Measurements from ENCODE around the gene CCNE1. TPM values are rescaled to one million over a fixed set of nuclear protein-coding genes. Genes with fewer than 3 reads are reported as not detected.
A peak's percentile ranks its signal among the peaks of the same experiment; 100 is the strongest.

CCNE1 gene
- total RNA-seq, 1 experiment from 2014 or later: 12.0 TPM

DNA sequence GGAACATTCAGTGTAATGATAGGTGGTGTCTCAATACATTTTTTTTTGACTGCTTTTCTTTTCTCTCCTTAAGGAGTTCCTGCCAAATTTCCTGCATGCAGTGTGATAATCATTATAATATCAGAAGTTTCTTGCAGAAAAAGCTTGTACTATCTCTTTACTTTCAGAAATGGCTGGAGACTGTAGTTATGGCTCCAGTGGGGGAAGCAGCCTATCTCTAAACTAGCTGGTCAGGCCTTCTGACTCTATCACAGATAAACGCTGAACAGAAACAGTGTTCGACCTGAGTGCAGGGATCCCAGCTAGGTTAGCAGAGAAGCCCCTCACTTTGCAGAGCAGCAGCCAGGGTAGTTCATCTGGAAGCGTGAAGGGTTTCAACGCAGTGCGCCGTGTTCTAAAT is 1.9 kb downstream of the CCNE1 start:
- ChIA-PET CTCF (no interaction called here), POLR2A (ENCODE audit: low non-redundant PET) (no interaction called here)
- no peaks in the 10 kb centered on the region for H3K9me3 ChIP-seq (ENCODE audit: low read depth, low read length, poor library complexity, severe bottlenecking)

DNA sequence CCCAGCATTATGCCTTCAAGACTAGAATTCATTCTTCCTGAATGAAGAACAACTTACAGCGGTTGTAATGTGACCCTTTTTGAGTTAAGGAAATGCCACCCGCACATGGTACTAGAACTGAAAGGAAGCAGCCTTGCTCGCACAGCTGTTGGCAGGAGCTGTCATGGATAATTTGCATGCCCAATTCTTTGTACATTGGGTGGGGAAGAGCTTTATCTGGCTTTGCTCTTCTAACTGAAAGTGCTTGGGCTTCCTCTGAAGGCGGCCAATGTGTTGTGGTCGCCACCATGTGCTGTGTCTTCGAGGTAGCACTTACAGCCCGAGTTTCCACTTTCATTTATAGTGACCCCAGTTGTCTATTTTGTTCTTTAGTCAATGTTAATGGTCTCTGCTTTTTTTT is 3.4 kb downstream of the CCNE1 start:
- intact Hi-C loops (cut with micrococcal nuclease; ENCODE audit: unreplicated experiment): no loop called here
- no TSS peak for BruUV-seq (replicated peaks)
- no peak overlapping the region for H3K4me3 ChIP-seq (ENCODE audit: low read depth, low read length, poor library complexity, severe bottlenecking)
- H3K27me3 ChIP-seq (replicated peaks; ENCODE audit: insufficient read depth, low read depth, low read length, poor library complexity): no peaks in the 10 kb centered on the region
- H3K9me3 ChIP-seq (ENCODE audit: low read depth, low read length, poor library complexity, severe bottlenecking): no peaks in the 10 kb centered on the region
- CTCF ChIA-PET: no interaction called here
- H3K4me1 ChIP-seq (ENCODE audit: insufficient read depth, low read length, poor library complexity, severe bottlenecking): no peaks in the 10 kb centered on the region
- POLR2A ChIA-PET (ENCODE audit: low non-redundant PET): interaction anchor here (0.6 kb wide), 1 partner anchor 12 kb away, joined by 17 read pairs; no protein-coding TSS in a partner anchor
- DNase-seq (ENCODE audit: low spot score): peak; percentile 36
- H3K27ac ChIP-seq (ENCODE audit: low read depth, low read length, poor library complexity, severe bottlenecking): no peak overlapping the region
- H3K36me3 ChIP-seq (ENCODE audit: insufficient read depth, low read length, poor library complexity, severe bottlenecking): peaks cover 2% of the 10 kb centered on the region
- TF ChIP-seq, protein P1, sequence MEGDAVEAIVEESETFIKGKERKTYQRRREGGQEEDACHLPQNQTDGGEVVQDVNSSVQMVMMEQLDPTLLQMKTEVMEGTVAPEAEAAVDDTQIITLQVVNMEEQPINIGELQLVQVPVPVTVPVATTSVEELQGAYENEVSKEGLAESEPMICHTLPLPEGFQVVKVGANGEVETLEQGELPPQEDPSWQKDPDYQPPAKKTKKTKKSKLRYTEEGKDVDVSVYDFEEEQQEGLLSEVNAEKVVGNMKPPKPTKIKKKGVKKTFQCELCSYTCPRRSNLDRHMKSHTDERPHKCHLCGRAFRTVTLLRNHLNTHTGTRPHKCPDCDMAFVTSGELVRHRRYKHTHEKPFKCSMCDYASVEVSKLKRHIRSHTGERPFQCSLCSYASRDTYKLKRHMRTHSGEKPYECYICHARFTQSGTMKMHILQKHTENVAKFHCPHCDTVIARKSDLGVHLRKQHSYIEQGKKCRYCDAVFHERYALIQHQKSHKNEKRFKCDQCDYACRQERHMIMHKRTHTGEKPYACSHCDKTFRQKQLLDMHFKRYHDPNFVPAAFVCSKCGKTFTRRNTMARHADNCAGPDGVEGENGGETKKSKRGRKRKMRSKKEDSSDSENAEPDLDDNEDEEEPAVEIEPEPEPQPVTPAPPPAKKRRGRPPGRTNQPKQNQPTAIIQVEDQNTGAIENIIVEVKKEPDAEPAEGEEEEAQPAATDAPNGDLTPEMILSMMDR (conservative IDR thresholded peaks at IDR 0.05; ENCODE audit: low read depth, low read length): no peak
- TF ChIP-seq EZH2 (IDR thresholded peaks at IDR 0.05; ENCODE audit: borderline replicate concordance, low read depth, low read length, poor library complexity, severe bottlenecking): no peak

More for the DNA sequence above, 1.9 kb downstream of the CCNE1 start:
- Histone ChIP-seq H3K4me3 (ENCODE audit: low read depth, low read length, poor library complexity, severe bottlenecking) (no peak overlapping the region), H3K27ac (ENCODE audit: low read depth, low read length, poor library complexity, severe bottlenecking) (no peak overlapping the region), H3K36me3 (ENCODE audit: insufficient read depth, low read length, poor library complexity, severe bottlenecking) (no peaks in the 10 kb centered on the region), H3K4me1 (ENCODE audit: insufficient read depth, low read length, poor library complexity, severe bottlenecking) (no peaks in the 10 kb centered on the region), H3K27me3 (replicated peaks; ENCODE audit: insufficient read depth, low read depth, low read length, poor library complexity) (no peaks in the 10 kb centered on the region)
- no TSS peak for BruUV-seq (replicated peaks)
- TF ChIP-seq, protein P1 (conservative IDR thresholded peaks at IDR 0.05; ENCODE audit: low read depth, low read length): no peak
- no peak for TF ChIP-seq EZH2 (IDR thresholded peaks at IDR 0.05; ENCODE audit: borderline replicate concordance, low read depth, low read length, poor library complexity, severe bottlenecking)
- intact Hi-C loops (cut with micrococcal nuclease; ENCODE audit: unreplicated experiment): no loop called here
- no peak for DNase-seq (ENCODE audit: low spot score)

DNA sequence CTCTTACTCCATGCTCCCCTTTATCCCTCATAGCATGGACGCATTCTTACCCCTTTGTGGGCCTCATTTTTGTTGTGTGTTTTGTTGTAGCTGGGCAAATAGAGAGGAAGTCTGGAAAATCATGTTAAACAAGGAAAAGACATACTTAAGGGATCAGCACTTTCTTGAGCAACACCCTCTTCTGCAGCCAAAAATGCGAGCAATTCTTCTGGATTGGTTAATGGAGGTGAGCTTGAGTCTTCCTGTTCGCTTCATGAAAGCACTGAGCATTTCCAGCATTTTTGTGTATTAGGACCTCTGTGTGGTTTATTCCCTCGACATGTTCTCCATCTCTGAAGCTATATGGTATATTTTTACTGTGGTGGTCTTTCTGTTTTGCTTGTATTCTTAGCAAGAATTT is 5.5 kb downstream of the CCNE1 start:
- no peak for TF ChIP-seq EZH2 (IDR thresholded peaks at IDR 0.05; ENCODE audit: borderline replicate concordance, low read depth, low read length, poor library complexity, severe bottlenecking)
- TF ChIP-seq, protein P1 (conservative IDR thresholded peaks at IDR 0.05; ENCODE audit: low read depth, low read length): no peak
- ChIA-PET CTCF (no interaction called here), POLR2A (ENCODE audit: low non-redundant PET) (no interaction called here)
- intact Hi-C loops (cut with micrococcal nuclease; ENCODE audit: unreplicated experiment): no loop called here
- BruUV-seq (replicated peaks): no TSS peak
- no peak for DNase-seq (ENCODE audit: low spot score)
- Histone ChIP-seq H3K36me3 (ENCODE audit: insufficient read depth, low read length, poor library complexity, severe bottlenecking) (peaks cover 7% of the 10 kb centered on the region), H3K9me3 (ENCODE audit: low read depth, low read length, poor library complexity, severe bottlenecking) (no peaks in the 10 kb centered on the region), H3K27me3 (replicated peaks; ENCODE audit: insufficient read depth, low read depth, low read length, poor library complexity) (no peaks in the 10 kb centered on the region), H3K4me3 (ENCODE audit: low read depth, low read length, poor library complexity, severe bottlenecking) (no peak overlapping the region), H3K27ac (ENCODE audit: low read depth, low read length, poor library complexity, severe bottlenecking) (no peak overlapping the region), H3K4me1 (ENCODE audit: insufficient read depth, low read length, poor library complexity, severe bottlenecking) (no peaks in the 10 kb centered on the region)

Measured in A673 (cell line).